NCI-H2171 treated with DMSO at 0.1 percent for 48 hours (cell line): ENCODE measurements around the gene CHRD.

Source experiments
- DNase-seq: peaks from one replicate; lab custom pipeline; 2025; lab: John Stamatoyannopoulos, UW

Gene CHRD

DNA sequence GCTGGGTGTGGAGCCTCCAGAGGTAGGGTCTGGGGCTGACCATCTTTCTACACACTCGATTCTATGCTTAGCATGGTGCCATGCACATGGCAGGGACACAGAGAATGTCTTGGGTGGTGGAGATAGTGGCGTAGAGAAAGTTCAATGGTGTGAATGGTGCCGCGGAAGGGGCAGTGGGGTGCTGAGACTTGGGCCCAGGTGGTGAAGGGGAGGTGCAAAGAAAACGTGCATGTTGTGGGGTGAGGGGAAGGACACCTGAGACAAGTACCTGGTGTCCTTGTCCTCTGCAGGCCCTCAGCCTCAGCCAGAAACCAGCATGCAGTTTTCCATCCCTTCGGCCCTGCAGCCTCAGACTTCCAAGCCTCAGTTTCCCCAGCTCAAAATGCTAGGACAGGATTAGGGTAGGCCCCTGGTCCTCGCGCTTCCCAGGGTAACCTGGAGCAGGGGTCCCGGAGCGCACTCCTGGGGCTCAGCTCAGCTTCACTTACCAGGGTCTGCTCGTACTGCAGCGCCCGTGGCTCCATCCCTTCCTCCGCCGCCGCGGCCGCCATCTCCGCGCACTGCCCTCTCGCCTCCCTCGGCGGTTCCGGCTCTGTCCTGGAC is 18.8 kb upstream of the CHRD start:
- peak; percentile 46 for DNase-seq

DNA sequence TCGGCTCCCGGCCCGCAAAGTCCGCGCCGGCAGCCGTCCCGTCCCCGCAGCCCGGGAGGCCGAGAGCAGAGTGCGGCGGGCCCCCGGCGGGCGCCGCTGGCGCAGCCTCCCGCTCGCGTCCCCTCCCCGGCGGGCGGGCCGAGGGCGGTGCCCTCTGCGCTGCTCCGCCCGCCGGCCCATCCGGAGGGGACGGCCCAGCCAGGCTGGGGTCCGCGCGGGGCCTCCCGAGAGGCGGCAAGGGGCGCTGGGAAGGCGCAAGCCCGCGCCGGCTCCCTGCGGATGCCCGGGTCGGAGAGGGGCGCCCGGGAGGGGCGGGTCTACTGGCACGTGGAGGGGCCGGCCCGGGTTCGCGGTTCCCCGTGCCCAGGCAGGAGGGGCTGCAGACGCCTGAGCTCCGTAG is 18.3 kb upstream of the CHRD start, which contains the start of the genes CLCN2 and POLR2H:
CLCN2 (minus strand) TSS at position 74 of the 400 bp plus-strand sequence. CDS start 126 bp downstream, outside the sequence.
POLR2H (plus strand) TSS at position 179 of the 400 bp plus-strand sequence. CDS start 1,783 bp downstream, outside the sequence.
- peak; percentile 63 for DNase-seq

DNA sequence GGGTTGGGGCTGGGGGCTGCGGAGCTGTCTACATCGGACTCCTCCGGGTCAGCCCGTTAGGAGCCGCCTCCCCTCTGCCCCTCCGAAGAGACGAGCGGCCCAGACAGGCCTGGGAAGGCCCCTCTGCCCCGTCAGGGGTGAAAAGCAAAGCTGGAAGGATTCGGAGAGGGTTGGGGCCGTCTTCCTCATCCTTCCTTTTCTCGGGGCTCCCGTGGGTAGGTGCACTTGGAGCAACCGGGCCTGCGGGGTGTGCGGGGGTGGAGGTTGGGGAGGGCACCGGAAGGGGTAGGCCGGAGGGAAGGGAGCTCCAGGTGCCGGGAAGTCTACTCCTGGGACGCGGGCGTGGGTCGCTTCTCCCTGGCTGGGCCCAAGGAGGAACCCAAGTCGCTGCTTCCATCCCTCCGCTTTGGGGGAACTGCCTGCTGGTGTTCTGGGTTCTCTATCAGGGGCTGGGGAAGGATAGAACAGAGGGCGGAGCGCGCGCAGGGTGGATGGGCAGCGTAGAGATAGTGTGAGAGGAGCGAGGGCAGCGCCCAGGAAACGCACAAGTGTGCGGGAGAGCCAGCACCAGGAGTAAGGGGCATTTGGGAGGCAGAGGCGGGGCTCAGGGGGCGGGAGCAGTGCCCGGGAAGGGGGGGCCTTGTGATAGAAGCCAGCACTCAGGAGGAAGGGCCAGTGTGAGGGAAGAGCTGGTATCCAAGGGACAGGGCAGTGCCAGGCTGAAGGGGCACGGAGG is 17.8 kb upstream of the CHRD start:
- peak; percentile 73 for DNase-seq

- DNase-seq, result peak; percentile 98
Measured at GRCh38 chr3:184362668-184363546, 16.9 kb upstream of the CHRD start.

- DNase-seq, result no peak
Measured at GRCh38 chr3:184366619-184367289, 13.1 kb upstream of the CHRD start.

GRCh38 chr3:184368116-184368515 is 11.7 kb upstream of the CHRD start:
- DNase-seq, result no peak

DNA sequence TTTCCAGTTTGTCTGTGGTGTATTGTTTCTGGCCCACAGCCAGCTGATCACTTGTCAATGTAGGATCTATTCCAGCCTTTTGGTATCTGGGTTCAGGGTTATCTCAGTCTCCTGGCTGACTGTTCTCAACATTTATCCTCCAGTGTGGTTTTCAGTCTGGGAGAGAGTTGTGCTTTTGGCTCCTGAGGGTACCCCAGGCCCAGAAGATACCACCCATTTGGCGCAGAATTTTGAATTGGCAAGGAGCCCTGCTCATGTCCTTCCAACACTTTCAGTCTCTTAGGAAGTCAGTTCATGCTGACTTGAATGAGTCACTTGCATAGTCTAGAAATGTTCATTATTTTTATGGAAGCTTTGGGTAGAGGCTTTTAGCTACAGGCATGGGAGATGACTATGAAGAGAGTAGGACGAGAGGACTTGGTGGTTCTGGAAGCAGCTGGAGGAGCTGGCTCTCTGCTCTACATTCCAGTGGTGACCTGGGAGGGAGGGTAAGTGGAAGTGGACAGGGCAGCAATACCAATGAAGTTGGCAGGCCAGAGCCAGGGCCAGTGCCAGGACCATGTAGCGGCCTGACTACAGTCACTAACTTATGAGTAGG is 11.2 kb upstream of the CHRD start:
- no peak for DNase-seq

DNA sequence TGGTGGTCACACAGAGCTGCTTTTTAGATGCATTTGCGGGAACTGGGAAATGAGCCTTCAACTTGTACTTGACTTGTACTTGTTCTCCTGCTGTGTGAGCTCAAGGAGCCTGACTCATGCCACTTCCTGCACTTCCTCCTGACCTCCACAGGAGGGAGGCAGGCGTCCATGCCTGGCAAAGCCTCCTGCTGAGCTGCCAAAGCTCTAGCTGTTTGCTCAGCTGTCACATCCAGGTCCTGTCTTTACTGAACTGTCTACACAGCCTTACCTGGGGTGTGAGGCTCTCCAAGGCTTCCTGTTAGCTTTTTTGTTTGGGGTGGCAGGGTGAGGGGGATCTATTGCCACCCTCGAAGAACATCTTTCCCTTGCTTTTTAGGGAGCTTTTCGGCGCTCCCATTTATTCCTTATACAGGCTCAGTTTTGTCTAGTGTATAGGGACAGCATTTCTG is 8.3 kb upstream of the CHRD start:
- DNase-seq, result peak; percentile 83

- no peak for DNase-seq
Measured at GRCh38 chr3:184372296-184372821, 7.5 kb upstream of the CHRD start.

- no peak for DNase-seq
Measured at GRCh38 chr3:184372911-184373310, 6.9 kb upstream of the CHRD start.

DNA sequence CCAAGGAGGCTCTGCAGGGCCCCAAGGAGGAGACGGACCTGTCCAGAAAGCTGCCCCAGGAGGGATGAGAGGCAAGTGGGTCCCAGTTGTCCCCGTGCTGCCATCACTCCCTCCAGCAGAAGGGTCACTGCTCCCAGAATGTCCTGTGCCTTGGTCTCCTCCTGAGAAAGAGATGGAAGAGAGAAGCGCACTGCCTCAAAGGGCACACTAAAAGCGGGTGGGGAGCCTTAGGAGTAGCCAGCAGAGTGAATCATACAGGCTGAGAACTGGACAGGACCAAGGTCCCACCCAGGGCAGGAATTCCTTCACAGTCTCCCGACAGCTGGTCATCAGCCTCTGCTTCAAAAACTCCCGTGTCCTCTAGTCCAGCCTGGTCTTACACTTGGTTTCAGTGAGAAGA is 6.4 kb upstream of the CHRD start:
- no peak for DNase-seq

GRCh38 chr3:184375747-184376461 is 4.0 kb upstream of the CHRD start:
- no peak for DNase-seq

GRCh38 chr3:184377374-184377773 is 2.5 kb upstream of the CHRD start:
- DNase-seq, result no peak

DNA sequence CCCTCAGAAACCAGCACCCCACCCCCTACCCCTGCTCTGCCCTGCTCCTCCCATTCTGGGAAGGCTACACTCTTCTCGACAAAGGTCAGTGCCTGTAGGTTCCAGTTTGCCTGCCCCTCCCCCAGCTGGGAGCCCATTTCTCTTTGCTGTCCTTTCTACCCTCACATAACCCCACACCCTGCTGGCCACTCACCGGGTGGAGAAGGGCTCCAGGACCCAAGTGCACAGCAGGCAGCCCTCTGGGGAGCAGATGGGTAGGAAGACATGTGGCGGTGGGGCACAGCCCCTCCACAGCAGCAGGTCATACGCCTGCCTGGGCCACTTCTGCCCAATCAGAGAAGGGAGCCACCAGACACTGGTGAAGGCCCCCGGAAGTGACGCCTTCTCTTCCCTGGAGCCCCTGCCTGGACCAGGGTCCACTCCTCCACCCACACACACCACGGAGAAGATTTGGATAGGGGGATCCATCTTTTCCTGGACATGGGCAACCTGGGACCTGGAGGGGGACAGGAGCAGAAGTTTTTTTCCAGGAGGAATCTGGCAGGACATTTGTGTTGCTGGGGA is 1.9 kb upstream of the CHRD start, which contains the start of gene THPO:
THPO (minus strand) TSS at position 326 of the 564 bp plus-strand sequence. CDS start 1,948 bp downstream, outside the sequence.
- no peak for DNase-seq

GRCh38 chr3:184378651-184379357 is 1.1 kb upstream of the CHRD start:
- DNase-seq, result no peak

DNA sequence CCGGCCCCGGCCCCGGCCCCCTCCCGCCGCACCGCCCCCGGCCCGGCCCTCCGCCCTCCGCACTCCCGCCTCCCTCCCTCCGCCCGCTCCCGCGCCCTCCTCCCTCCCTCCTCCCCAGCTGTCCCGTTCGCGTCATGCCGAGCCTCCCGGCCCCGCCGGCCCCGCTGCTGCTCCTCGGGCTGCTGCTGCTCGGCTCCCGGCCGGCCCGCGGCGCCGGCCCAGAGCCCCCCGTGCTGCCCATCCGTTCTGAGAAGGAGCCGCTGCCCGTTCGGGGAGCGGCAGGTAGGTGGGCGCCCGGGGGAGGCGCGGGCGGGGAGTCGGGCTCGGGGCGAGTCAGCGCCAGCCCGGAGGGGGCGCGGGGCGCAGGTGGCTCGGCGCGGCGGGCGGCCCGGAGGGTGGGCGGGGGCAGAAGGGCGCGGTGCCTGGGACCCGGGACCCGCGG is 352 bp downstream of the CHRD start:
- peak; percentile 16 for DNase-seq

DNA sequence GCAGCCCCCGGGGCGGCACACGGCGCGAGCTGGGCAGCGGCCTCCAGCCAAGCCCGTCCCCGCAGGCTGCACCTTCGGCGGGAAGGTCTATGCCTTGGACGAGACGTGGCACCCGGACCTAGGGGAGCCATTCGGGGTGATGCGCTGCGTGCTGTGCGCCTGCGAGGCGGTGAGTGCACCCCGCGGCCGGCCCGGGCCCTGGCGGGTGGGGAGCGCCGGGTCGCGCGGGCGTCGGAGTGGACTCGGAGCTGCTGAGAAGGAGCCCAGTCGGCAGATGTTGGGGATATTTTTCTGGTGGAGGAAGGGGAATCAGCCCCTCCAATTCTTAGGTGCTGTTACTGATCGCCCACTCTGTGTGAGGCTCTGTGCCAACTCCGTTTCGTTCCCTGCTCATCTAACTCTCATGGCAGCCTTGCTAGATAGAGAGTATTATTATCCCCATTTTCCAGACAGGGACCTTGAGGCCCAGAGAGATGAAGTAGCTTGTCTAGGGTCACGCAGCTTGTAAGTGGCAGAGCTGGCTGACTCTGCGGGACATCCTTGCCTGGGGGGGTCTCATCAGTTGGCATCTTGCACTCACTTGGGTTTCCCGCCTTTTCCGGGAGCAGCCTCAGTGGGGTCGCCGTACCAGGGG is 890 bp downstream of the CHRD start:
- DNase-seq, result no peak

GRCh38 chr3:184381261-184382224 is 1.7 kb downstream of the CHRD start:
- DNase-seq, result no peak
